Activated B cell treated with CpG ODN at 0.5 μM for 24 hours (primary cell): ENCODE measurements around the gene KAZN. TPM values are rescaled to one million over a fixed set of nuclear protein-coding genes. Genes with fewer than 3 reads are reported as not detected.

Experiments
- ATAC-seq: fragments of 200-7000 bp; cut with Tn5 transposase; one replicate; pipeline ENCODE4 v1.10.0; 2021; ENCODE audit warnings: low read depth, mild to moderate bottlenecking, moderate library complexity
- CTCF ChIA-PET: fragments of 350-600 bp; sonication (Branson Sonifier 250); formaldehyde crosslinking; loops from one replicate; lab custom pipeline; 2021; ENCODE audit warnings: antibody characterized with exemption; lab: Charles Lee
- POLR2A ChIA-PET: fragments of 350-600 bp; sonication (Branson Sonifier 250); formaldehyde crosslinking; loops from one replicate; lab custom pipeline; 2021; ENCODE audit warnings: antibody characterized with exemption; lab: Charles Lee
- DNase-seq: peaks from one replicate; pipeline ENCODE4 v3.0.0; 2022
- H3K27ac Mint-ChIP-seq: one replicate; pipeline ENCODE4 v1.8.0; 2020; ENCODE audit warnings: mixed read lengths
- H3K27me3 Mint-ChIP-seq: one replicate; pipeline ENCODE4 v1.8.0; 2021; ENCODE audit warnings: mixed read lengths
- H3K36me3 Mint-ChIP-seq: one replicate; pipeline ENCODE4 v1.8.0; 2021; ENCODE audit warnings: low read depth, mixed read lengths
- H3K4me1 Mint-ChIP-seq: one replicate; pipeline ENCODE4 v1.8.0; 2021; ENCODE audit warnings: mixed read lengths
- H3K4me3 Mint-ChIP-seq: one replicate; pipeline ENCODE4 v1.8.0; 2020; ENCODE audit warnings: mild to moderate bottlenecking, mixed read lengths
- H3K9me3 Mint-ChIP-seq: one replicate; pipeline ENCODE4 v1.8.0; 2020; ENCODE audit warnings: mixed read lengths
- intact Hi-C: fragments of 100-400 bp; cut with micrococcal nuclease; formaldehyde crosslinking; loops from one replicate; pipeline ENCODE4 v1.15.1; 2024
- total RNA-seq: library from RNA; stranded (reverse); gene quantifications from 2 replicates; pipeline ENCODE4 v1.2.3, GENCODE V29; 2022
- TF ChIP-seq, protein P1 (sequence below): fragments of 200-600 bp; IDR thresholded peaks from one replicate; pipeline ENCODE4 v1.8.0; 2022; ENCODE audit warnings: antibody characterized with exemption, mild to moderate bottlenecking

KAZN gene
- total RNA-seq, 1 donor from 2014 or later = 0.73 TPM

DNA sequence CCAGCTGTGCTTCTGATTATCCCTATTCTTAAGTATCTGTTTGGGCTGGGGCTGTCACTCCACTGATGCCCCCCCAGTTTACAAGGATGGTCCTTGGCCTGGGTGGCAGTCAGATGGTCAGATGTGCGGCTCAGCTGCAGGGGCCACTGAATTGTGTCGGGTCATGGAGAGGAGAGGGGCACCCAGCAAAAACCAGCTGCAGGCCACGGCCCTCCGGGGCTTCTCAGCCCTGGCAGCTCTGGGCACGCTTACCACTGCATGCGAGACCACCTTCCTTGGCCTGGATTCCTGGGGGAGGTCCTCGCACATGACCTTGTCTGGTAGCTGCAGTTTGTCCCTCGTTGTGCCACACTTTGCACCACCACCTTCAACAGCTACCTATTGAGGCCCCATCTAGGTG lies 390.2 kb downstream of the KAZN start:
- no peaks in the 10 kb centered on the region for H3K36me3 Mint-ChIP-seq
- H3K27ac Mint-ChIP-seq = no peak overlapping the region
- no peaks in the 10 kb centered on the region for H3K9me3 Mint-ChIP-seq
- no peaks in the 10 kb centered on the region for H3K4me1 Mint-ChIP-seq
- no peaks in the 10 kb centered on the region for H3K27me3 Mint-ChIP-seq
- ATAC-seq (no peak), DNase-seq (no peak)
- H3K4me3 Mint-ChIP-seq = no peak overlapping the region
- POLR2A ChIA-PET = no interaction called here
- intact Hi-C loops = no loop called here
- CTCF ChIA-PET = no interaction called here
- TF ChIP-seq, protein P1, sequence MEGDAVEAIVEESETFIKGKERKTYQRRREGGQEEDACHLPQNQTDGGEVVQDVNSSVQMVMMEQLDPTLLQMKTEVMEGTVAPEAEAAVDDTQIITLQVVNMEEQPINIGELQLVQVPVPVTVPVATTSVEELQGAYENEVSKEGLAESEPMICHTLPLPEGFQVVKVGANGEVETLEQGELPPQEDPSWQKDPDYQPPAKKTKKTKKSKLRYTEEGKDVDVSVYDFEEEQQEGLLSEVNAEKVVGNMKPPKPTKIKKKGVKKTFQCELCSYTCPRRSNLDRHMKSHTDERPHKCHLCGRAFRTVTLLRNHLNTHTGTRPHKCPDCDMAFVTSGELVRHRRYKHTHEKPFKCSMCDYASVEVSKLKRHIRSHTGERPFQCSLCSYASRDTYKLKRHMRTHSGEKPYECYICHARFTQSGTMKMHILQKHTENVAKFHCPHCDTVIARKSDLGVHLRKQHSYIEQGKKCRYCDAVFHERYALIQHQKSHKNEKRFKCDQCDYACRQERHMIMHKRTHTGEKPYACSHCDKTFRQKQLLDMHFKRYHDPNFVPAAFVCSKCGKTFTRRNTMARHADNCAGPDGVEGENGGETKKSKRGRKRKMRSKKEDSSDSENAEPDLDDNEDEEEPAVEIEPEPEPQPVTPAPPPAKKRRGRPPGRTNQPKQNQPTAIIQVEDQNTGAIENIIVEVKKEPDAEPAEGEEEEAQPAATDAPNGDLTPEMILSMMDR = no peak

DNA sequence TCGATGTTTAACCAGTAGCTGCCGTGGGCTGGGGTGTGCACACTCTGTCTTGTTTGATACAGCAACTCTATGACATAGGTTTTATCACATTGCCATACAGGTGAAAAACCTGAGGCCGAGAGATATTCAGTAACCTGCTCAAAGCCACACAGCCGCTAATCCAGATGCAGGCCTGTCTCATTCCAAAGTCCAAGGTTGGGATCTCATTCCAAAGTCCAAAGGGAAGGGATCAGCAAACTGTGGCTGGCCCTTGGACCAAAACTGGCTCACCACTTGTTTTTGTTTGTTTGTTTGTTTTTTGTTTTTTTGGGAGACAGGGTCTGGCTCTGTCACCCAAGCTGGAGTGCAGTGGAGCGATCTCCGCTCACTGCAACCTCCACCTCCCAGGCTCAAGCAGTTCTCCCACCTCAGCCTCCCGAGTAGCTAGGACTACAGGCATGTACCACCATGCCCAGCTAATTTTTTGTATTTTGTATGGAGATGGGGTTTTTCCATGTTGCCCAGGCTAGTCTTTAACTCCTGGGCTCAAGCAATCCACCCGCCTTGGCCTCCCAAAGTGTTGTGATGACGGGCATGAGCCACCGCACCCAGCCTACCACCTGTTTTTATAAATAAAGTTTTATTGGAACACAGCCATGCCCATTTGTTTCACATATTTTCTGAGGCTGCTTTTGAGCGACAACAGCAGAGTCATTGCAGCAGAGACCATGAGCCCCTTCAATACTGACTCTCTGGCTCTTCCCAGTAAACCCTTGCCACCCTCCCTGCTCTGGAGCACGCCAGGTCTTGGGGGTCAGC lies 391.6 kb downstream of the KAZN start:
- no peak for ATAC-seq
- no peak overlapping the region for H3K27ac Mint-ChIP-seq
- POLR2A ChIA-PET = no interaction called here
- no peaks in the 10 kb centered on the region for H3K36me3 Mint-ChIP-seq
- no peak for DNase-seq
- intact Hi-C loops = no loop called here
- CTCF ChIA-PET = no interaction called here
- no peaks in the 10 kb centered on the region for H3K27me3 Mint-ChIP-seq
- H3K9me3 Mint-ChIP-seq = no peaks in the 10 kb centered on the region
- no peaks in the 10 kb centered on the region for H3K4me1 Mint-ChIP-seq
- no peak overlapping the region for H3K4me3 Mint-ChIP-seq
- TF ChIP-seq, protein P1 = no peak

DNA sequence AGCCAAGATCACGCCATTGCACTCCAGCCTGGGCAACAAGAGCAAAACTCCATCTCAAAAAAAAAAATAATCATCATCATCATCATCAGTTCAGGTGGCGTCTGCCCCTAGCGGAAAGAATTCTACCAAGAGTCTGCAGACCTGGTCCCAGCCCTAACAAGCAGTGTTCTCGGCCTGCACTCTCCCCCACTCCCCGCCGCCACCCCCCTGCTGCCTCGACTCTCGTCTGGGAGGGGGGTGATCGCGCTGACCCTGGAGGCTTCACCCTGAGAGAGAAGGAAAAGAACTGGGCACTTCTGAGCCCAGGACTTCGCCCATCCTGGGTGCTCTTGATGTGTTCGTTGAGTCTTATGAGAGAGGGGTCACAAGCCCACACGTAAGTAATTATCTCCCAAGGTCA lies 394.9 kb downstream of the KAZN start:
- Mint-ChIP-seq H3K27me3 (no peaks in the 10 kb centered on the region), H3K27ac (no peak overlapping the region), H3K36me3 (no peaks in the 10 kb centered on the region), H3K9me3 (no peaks in the 10 kb centered on the region), H3K4me1 (no peaks in the 10 kb centered on the region), H3K4me3 (no peak overlapping the region)
- POLR2A ChIA-PET = no interaction called here
- no peak for ATAC-seq
- intact Hi-C loops = no loop called here
- DNase-seq = no peak
- TF ChIP-seq, protein P1 = no peak
- CTCF ChIA-PET = no interaction called here

DNA sequence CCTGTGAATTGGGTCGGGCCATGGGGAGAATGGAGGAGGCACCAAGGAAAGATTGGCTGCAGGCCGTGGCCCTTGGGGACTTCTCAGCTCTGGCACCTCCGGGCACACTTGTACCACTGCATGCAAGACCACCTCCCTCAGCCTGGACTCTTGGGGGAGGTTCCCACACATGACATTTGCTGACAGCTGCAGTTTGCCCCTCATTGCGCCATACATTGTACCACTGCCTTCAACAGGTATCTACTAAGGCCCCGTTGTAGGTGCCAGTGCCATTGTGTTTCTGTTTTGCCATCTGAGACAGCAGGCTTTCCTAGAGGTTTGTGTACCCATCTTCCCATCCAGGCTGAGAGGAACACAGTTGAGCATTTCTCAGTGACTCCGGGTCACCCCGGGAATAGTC lies 395.7 kb downstream of the KAZN start:
- no peak for DNase-seq
- no peaks in the 10 kb centered on the region for H3K4me1 Mint-ChIP-seq
- TF ChIP-seq, protein P1 = no peak
- H3K9me3 Mint-ChIP-seq = no peaks in the 10 kb centered on the region
- no peak overlapping the region for H3K4me3 Mint-ChIP-seq
- no peak overlapping the region for H3K27ac Mint-ChIP-seq
- no peaks in the 10 kb centered on the region for H3K27me3 Mint-ChIP-seq
- intact Hi-C loops = no loop called here
- ChIA-PET CTCF (no interaction called here), POLR2A (no interaction called here)
- no peaks in the 10 kb centered on the region for H3K36me3 Mint-ChIP-seq
- no peak for ATAC-seq

DNA sequence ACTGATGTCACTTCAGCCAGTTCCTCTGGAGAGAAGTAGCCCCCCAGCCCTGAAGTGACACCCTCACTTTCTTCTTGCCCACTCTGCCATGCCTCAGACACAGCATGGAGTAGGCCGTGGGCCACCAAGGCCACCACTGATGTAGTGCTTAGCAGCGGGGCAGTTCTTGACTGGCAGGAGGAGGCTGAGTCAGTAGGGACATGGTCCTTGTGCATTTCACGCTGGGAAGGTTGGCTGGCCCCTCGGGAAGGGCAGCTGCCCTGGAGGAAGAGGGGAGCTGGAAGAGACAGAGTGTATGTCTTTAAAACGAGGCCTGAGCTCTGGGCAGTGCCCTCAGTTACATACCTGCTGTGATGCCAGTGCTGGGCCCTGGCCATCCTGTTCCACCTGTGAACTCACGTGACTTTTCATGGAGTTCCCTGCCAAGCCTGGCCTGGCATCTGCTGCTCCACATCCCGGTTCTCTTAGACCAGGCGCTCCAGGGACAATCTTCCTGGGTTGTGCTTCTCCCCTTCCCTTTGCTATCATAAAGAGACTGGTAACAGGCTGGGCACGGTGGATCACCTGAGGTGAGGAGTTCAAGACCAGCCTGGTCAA lies 396.5 kb downstream of the KAZN start:
- H3K4me1 Mint-ChIP-seq = no peaks in the 10 kb centered on the region
- ATAC-seq (no peak), DNase-seq (no peak)
- ChIA-PET POLR2A (no interaction called here), CTCF (no interaction called here)
- no peak overlapping the region for H3K27ac Mint-ChIP-seq
- no peaks in the 10 kb centered on the region for H3K36me3 Mint-ChIP-seq
- intact Hi-C loops = no loop called here
- TF ChIP-seq, protein P1 = no peak
- no peaks in the 10 kb centered on the region for H3K9me3 Mint-ChIP-seq
- no peaks in the 10 kb centered on the region for H3K27me3 Mint-ChIP-seq
- no peak overlapping the region for H3K4me3 Mint-ChIP-seq
